HepG2 (cell line): ENCODE results near the gene JUND. TPM values are rescaled to one million over a fixed set of nuclear protein-coding genes. Genes with fewer than 3 reads are reported as not detected.

ENCODE experiments used
- AGO2 ChIP-seq: fragments of 200-400 bp; formaldehyde crosslinking; optimal IDR thresholded peaks from 2 replicates; pipeline ENCODE3; 2017; ENCODE audit warnings: mild to moderate bottlenecking, low read depth, low read length, moderate library complexity
- EZH2 ChIP-seq: conservative IDR thresholded peaks from 2 replicates; pipeline ENCODE4 v1.6.1; 2012; ENCODE audit warnings: mild to moderate bottlenecking, low read depth, low read length, moderate library complexity
- NR2F1 ChIP-seq, 2 experiments: fragments of 450-650 bp in 1 of 2; formaldehyde crosslinking in 1 of 2; IDR thresholded peaks; 2 replicates each; pipeline versions ENCODE4 v1.5.0 to v1.6.1; 2016 to 2020; ENCODE audit warnings: mild to moderate bottlenecking in 1 of 2, missing compliant biosample characterization in 1 of 2, missing genetic modification reagents in 1 of 2, moderate library complexity in 1 of 2
- SIN3A ChIP-seq: IDR thresholded peaks from 2 replicates; pipeline ENCODE4 v1.6.1; 2011; ENCODE audit warnings: low read depth, mild to moderate bottlenecking, control low read depth, low read length, borderline replicate concordance
- SP2 ChIP-seq: sonication (generic); formaldehyde crosslinking; IDR thresholded peaks from 2 replicates; pipeline ENCODE4 v1.5.1; 2020; ENCODE audit warnings: mild to moderate bottlenecking, missing genetic modification reagents
- SRSF1 ChIP-seq: fragments of 200-400 bp; formaldehyde crosslinking; optimal IDR thresholded peaks from 2 replicates; pipeline ENCODE3; 2017; ENCODE audit warnings: mild to moderate bottlenecking, low read depth, low read length, moderate library complexity
- SRSF4 ChIP-seq: fragments of 200-400 bp; formaldehyde crosslinking; IDR thresholded peaks from one replicate; pipeline ENCODE4 v1.6.1; 2018; ENCODE audit warnings: mild to moderate bottlenecking, low read depth, low read length, moderate library complexity; ENCODE audit not compliant: poor library complexity, severe bottlenecking
- STAT5B ChIP-seq: sonication (generic); formaldehyde crosslinking; IDR thresholded peaks from 2 replicates; pipeline ENCODE4 v1.4.0; 2020; ENCODE audit warnings: missing genetic modification reagents
- TAF1 ChIP-seq: sonication (generic); formaldehyde crosslinking; IDR thresholded peaks from 2 replicates; pipeline ENCODE4 v1.4.0; 2020; ENCODE audit warnings: missing genetic modification reagents
- ZBTB44 ChIP-seq: sonication (generic); formaldehyde crosslinking; IDR thresholded peaks from 2 replicates; pipeline ENCODE4 v1.4.0; 2020; ENCODE audit warnings: missing genetic modification reagents
- ZC3H13 ChIP-seq: sonication (generic); formaldehyde crosslinking; IDR thresholded peaks from 2 replicates; pipeline ENCODE4 v1.8.1; 2023; ENCODE audit warnings: mild to moderate bottlenecking, missing genetic modification reagents, moderate library complexity
- ZFP41 ChIP-seq: sonication (generic); formaldehyde crosslinking; IDR thresholded peaks from 2 replicates; pipeline ENCODE4 v1.4.0; 2020; ENCODE audit warnings: mild to moderate bottlenecking, missing genetic modification reagents, borderline replicate concordance
- ZNF136 ChIP-seq: sonication (generic); formaldehyde crosslinking; IDR thresholded peaks from 2 replicates; pipeline ENCODE4 v1.8.1; 2022; ENCODE audit warnings: low read depth, mild to moderate bottlenecking, moderate library complexity, missing genetic modification reagents
- ZNF160 ChIP-seq: sonication (generic); formaldehyde crosslinking; IDR thresholded peaks from 2 replicates; pipeline ENCODE4 v1.8.0; 2022; ENCODE audit warnings: mild to moderate bottlenecking, inconsistent platforms, missing genetic modification reagents
- ZNF30 ChIP-seq: sonication (generic); formaldehyde crosslinking; IDR thresholded peaks from 2 replicates; pipeline ENCODE4 v1.5.0; 2020; ENCODE audit warnings: mild to moderate bottlenecking, missing genetic modification reagents
- ZSCAN31 ChIP-seq: sonication (generic); formaldehyde crosslinking; IDR thresholded peaks from 2 replicates; pipeline ENCODE4 v1.5.0; 2020; ENCODE audit warnings: low read depth, mild to moderate bottlenecking, missing genetic modification reagents
- polyA plus RNA-seq, 8 experiments: library from polyadenylated mRNA; depleted of rRNA in 3 of 8; stranded (reverse) in 7 of 8; unstranded in 1 of 8; fragments of >200 nt; fragmentation: Illumina TruSeq in 4 of 8; extraction: Trizol in 4 of 8; gene quantifications; 2 replicates each; pipeline versions ENCODE4 v1.2.1 to v1.2.3, GENCODE V29; 2011 to 2016; ENCODE audit warnings: low read depth in 4 of 8, missing spikeins in 1 of 8, mixed read lengths in 1 of 8; ENCODE audit not compliant: insufficient read depth in 1 of 8
- total RNA-seq, 5 experiments: library from RNA; depleted of rRNA; stranded (reverse); fragments of >200 nt; fragmentation: Illumina TruSeq; extraction: Trizol; gene quantifications; 2 replicates each; pipeline ENCODE4 v1.2.3, GENCODE V29; 2016; ENCODE audit warnings: low read depth in 1 of 5
- TF ChIP-seq, protein P1 (sequence below), 2 experiments: fragments of 450-650 bp in 1 of 2; sonication (generic) in 1 of 2; formaldehyde crosslinking in 1 of 2; IDR thresholded peaks; 2 replicates each; pipeline versions ENCODE4 v1.6.1 to v1.8.0; 2016 to 2022; ENCODE audit warnings: antibody characterized with exemption in 1 of 2, mild to moderate bottlenecking in 1 of 2, missing genetic modification reagents in 1 of 2

Gene JUND
- total and polyA plus RNA-seq, 2 of the 13 experiments (the other 11 are each of a cell fraction or from before 2014, with no cell fraction given) = 41.2 to 59.8 TPM

DNA sequence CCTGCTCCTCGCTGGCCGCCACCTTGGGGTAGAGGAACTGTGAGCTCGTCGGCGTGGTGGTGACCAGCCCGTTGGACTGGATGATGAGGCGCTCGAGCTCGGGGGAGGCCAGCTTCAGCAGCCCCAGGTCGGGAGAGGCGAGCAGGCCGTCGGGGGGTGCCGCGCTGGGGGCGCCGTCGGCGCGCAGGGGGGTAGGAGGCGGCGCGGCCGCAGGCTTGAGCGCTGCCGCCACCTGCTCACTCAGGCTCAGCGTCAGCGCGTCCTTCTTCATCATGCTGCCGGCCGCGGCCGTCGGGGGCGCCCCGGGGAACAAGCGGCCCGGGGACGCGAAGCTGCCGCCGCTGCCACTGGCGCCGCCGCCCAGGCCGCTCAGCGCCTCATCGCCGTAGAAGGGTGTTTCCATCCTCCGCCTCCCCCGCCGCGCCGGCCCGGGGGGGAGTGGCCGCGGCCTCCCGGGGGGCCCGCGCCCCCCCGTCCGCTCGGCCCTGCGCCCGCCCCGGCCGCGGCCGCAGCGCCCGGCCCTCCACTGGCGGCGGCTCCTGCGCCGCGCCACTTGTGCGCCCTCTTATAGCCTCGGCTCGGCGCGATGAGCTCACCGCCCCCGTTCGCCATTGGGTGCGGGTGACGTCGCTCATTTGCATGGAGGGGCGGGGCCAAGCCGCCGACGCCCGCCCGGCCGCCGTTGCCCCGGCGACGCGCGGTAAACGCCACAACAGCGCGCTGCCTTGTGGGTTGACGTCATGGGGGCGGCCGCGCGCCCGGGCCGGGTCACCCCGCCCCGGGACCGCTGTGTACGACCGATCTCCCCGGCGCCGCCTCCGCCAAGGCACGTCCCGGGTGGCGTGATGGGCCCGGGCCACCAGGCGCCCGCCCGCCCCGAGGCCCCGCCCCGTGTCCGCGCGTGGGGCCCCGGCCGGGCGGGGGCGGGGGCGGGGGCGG is at the start of gene JUND (continued):
- TF ChIP-seq ZSCAN31 (CRISPR knock-in tag) (peak; percentile 36; the same call in 1 of the 2 replicates), AGO2 (peak; percentile 39), STAT5B (CRISPR knock-in tag) (no peak), EZH2 (no peak), TAF1 (peak; percentile 77; the same call in 1 of the 2 replicates), NR2F1 (CRISPR knock-in tag; IDR thresholded peaks at IDR 0.05) (no peak), ZNF30 (CRISPR knock-in tag) (no peak), ZFP41 (CRISPR knock-in tag) (no peak), ZNF136 (peak; percentile 59; the same call in 1 of the 2 replicates), SP2 (CRISPR knock-in tag) (peak; percentile 67), SRSF1 (peak; percentile 67), ZNF160 (CRISPR knock-in tag) (0 out of 2 replicates have a peak, but pooled peaks have one; percentile 46), SIN3A (peak; percentile 72; the same call in 1 of the 2 replicates), ZBTB44 (peak; percentile 23; the same call in 1 of the 2 replicates), ZC3H13 (CRISPR knock-in tag) (peak; percentile 94), SRSF4 (no peak)
- TF ChIP-seq, protein P1, sequence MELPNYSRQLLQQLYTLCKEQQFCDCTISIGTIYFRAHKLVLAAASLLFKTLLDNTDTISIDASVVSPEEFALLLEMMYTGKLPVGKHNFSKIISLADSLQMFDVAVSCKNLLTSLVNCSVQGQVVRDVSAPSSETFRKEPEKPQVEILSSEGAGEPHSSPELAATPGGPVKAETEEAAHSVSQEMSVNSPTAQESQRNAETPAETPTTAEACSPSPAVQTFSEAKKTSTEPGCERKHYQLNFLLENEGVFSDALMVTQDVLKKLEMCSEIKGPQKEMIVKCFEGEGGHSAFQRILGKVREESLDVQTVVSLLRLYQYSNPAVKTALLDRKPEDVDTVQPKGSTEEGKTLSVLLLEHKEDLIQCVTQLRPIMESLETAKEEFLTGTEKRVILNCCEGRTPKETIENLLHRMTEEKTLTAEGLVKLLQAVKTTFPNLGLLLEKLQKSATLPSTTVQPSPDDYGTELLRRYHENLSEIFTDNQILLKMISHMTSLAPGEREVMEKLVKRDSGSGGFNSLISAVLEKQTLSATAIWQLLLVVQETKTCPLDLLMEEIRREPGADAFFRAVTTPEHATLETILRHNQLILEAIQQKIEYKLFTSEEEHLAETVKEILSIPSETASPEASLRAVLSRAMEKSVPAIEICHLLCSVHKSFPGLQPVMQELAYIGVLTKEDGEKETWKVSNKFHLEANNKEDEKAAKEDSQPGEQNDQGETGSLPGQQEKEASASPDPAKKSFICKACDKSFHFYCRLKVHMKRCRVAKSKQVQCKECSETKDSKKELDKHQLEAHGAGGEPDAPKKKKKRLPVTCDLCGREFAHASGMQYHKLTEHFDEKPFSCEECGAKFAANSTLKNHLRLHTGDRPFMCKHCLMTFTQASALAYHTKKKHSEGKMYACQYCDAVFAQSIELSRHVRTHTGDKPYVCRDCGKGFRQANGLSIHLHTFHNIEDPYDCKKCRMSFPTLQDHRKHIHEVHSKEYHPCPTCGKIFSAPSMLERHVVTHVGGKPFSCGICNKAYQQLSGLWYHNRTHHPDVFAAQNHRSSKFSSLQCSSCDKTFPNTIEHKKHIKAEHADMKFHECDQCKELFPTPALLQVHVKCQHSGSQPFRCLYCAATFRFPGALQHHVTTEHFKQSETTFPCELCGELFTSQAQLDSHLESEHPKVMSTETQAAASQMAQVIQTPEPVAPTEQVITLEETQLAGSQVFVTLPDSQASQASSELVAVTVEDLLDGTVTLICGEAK (IDR thresholded peaks at IDR 0.05) = no peak
- TF ChIP-seq, protein P1 (CRISPR knock-in tag; IDR thresholded peaks at IDR 0.05) = 0 out of 2 replicates have a peak, but pooled peaks have one; percentile 30
